Stimulated activated CD4-positive, alpha-beta T cell treated with anti-CD3 and anti-CD28 coated beads, Interleukin-12 subunit alpha, Interleukin-12 subunit beta, amount 100 ng/mL, for 24 hours (primary cell): ENCODE results near the gene JAKMIP2.

ENCODE experiments used
- DNase-seq, 2 experiments: peaks; one replicate each; pipeline ENCODE4 v3.0.0-alpha.2; 2020; ENCODE audit warnings: low read depth in 2 of 2

JAKMIP2 gene

GRCh38 chr5:147697380-147697779, 85.1 kb downstream of the JAKMIP2 start:
- DNase-seq: no peak

- DNase-seq: no peak
Measured at GRCh38 chr5:147694772-147695171, 87.8 kb downstream of the JAKMIP2 start.

GRCh38 chr5:147693233-147693632, 89.3 kb downstream of the JAKMIP2 start:
- DNase-seq: no peak

GRCh38 chr5:147691130-147691529, 91.4 kb downstream of the JAKMIP2 start:
- no peak for DNase-seq

- no peak for DNase-seq
Measured at GRCh38 chr5:147690595-147690994, 91.9 kb downstream of the JAKMIP2 start.

- no peak for DNase-seq
Measured at GRCh38 chr5:147689426-147689825, 93.1 kb downstream of the JAKMIP2 start.

GRCh38 chr5:147688656-147689356, 93.7 kb downstream of the JAKMIP2 start:
- DNase-seq: no peak

GRCh38 chr5:147687118-147687517, 95.4 kb downstream of the JAKMIP2 start:
- DNase-seq: no peak

- DNase-seq: no peak
Measured at GRCh38 chr5:147686421-147686820, 96.1 kb downstream of the JAKMIP2 start.

GRCh38 chr5:147685993-147686392, 96.5 kb downstream of the JAKMIP2 start:
- DNase-seq: no peak

- DNase-seq: no peak
Measured at GRCh38 chr5:147675168-147675567, 107.4 kb downstream of the JAKMIP2 start.

- DNase-seq: no peak
Measured at GRCh38 chr5:147674411-147674810, 108.1 kb downstream of the JAKMIP2 start.

GRCh38 chr5:147673791-147674190, 108.7 kb downstream of the JAKMIP2 start:
- no peak for DNase-seq

GRCh38 chr5:147673266-147673665, 109.3 kb downstream of the JAKMIP2 start:
- no peak for DNase-seq

GRCh38 chr5:147671365-147671764, 111.2 kb downstream of the JAKMIP2 start:
- no peak for DNase-seq

- no peak for DNase-seq
Measured at GRCh38 chr5:147670815-147671214, 111.7 kb downstream of the JAKMIP2 start.

- DNase-seq: no peak
Measured at GRCh38 chr5:147669169-147669869, 113.2 kb downstream of the JAKMIP2 start.

- DNase-seq: no peak
Measured at GRCh38 chr5:147668385-147668784, 114.1 kb downstream of the JAKMIP2 start.

- DNase-seq: no peak
Measured at GRCh38 chr5:147667363-147667762, 115.2 kb downstream of the JAKMIP2 start.

- no peak for DNase-seq
Measured at GRCh38 chr5:147666419-147666818, 116.1 kb downstream of the JAKMIP2 start.

- no peak for DNase-seq
Measured at GRCh38 chr5:147661541-147661940, 121.0 kb downstream of the JAKMIP2 start.

- no peak for DNase-seq
Measured at GRCh38 chr5:147659166-147659929, 123.2 kb downstream of the JAKMIP2 start.
